SK-N-SH (cell line): Measurements from ENCODE around the gene DENR. TPM values are rescaled to one million over a fixed set of nuclear protein-coding genes. Genes with fewer than 3 reads are reported as not detected.

Source experiments
- CTCF ChIA-PET: fragments of 300-600, 350-600 bp; formaldehyde crosslinking; extraction: SDS; loops from one replicate; lab custom pipeline; 2021; lab: Yijun Ruan, JAX
- POLR2A ChIA-PET: fragments of 350-600 bp; sonication (Branson Sonifier 250); formaldehyde crosslinking; extraction: SDS; loops from one replicate; lab custom pipeline; 2020; ENCODE audit warnings: antibody characterized with exemption, inconsistent platforms; lab: Yijun Ruan, JAX
- DNase-seq: peaks from one replicate; pipeline ENCODE4 v3.0.0; 2012
- H2AFZ ChIP-seq: fragments of 200-600 bp; sonication (generic); 2 replicates; pipeline ENCODE4 v1.8.1; 2016; ENCODE audit warnings: antibody characterized with exemption, mild to moderate bottlenecking, low read depth
- H3F3A ChIP-seq: fragments of 200-600 bp; sonication (generic); replicated peaks from 2 replicates; pipeline ENCODE3; 2016; ENCODE audit warnings: antibody characterized with exemption, mild to moderate bottlenecking; ENCODE audit not compliant: insufficient read depth
- H3K27ac ChIP-seq, 2 experiments: fragments of 200-500 bp in 1 of 2; fragments of 200-600 bp in 1 of 2; sonication (Bioruptor generic) in 1 of 2; sonication (generic), shearing (Covaris generic) in 1 of 2; 2 replicates each; pipeline versions ENCODE4 v1.5.1 to v1.6.1; 2014 to 2016; ENCODE audit warnings: low read depth in 2 of 2, inconsistent platforms in 1 of 2, low read length in 1 of 2, mild to moderate bottlenecking in 1 of 2, mixed read lengths in 1 of 2
- H3K27me3 ChIP-seq: fragments of 200-600 bp; sonication (generic), shearing (Covaris generic); 2 replicates; pipeline ENCODE4 v1.6.1; 2016; ENCODE audit warnings: mixed run types; ENCODE audit not compliant: insufficient read depth
- H3K36me3 ChIP-seq, 2 experiments: fragments of 200-500 bp in 1 of 2; fragments of 200-600 bp in 1 of 2; sonication (Bioruptor generic) in 1 of 2; sonication (generic) in 1 of 2; replicated peaks in 1 of 2; 2 replicates each; pipeline versions ENCODE3 to v1.5.1; 2014 to 2016; ENCODE audit warnings: low read length in 1 of 2, mild to moderate bottlenecking in 1 of 2; ENCODE audit not compliant: insufficient read depth in 2 of 2, control insufficient read depth in 1 of 2
- H3K4me1 ChIP-seq, 2 experiments: fragments of 200-500 bp in 1 of 2; fragments of 200-600 bp in 1 of 2; sonication (Bioruptor generic) in 1 of 2; sonication (generic), shearing (Covaris generic) in 1 of 2; 2 replicates each; pipeline versions ENCODE4 v1.5.1 to v1.6.1; 2014 to 2016; ENCODE audit warnings: low read depth in 1 of 2, low read length in 1 of 2, mixed run types in 1 of 2; ENCODE audit not compliant: insufficient read depth in 2 of 2, control insufficient read depth in 1 of 2
- H3K4me2 ChIP-seq: fragments of 200-600 bp; sonication (generic), shearing (Covaris generic); 2 replicates; pipeline ENCODE4 v1.6.1; 2017; ENCODE audit warnings: mixed run types
- H3K4me3 ChIP-seq, 2 experiments: fragments of 200-500 bp in 1 of 2; fragments of 200-600 bp in 1 of 2; sonication (Bioruptor generic) in 1 of 2; sonication (generic), shearing (Covaris generic) in 1 of 2; 2 replicates each; pipeline versions ENCODE4 v1.5.1 to v1.8.1; 2014 to 2016; ENCODE audit warnings: low read depth in 2 of 2, inconsistent platforms in 1 of 2, low read length in 1 of 2, mild to moderate bottlenecking in 1 of 2, mixed read lengths in 1 of 2, moderate library complexity in 1 of 2
- H3K79me2 ChIP-seq: fragments of 200-600 bp; sonication (generic); 2 replicates; pipeline ENCODE4 v1.8.1; 2017; ENCODE audit warnings: mild to moderate bottlenecking; ENCODE audit not compliant: insufficient read depth
- H3K9ac ChIP-seq: fragments of 200-600 bp; sonication (generic); 2 replicates; pipeline ENCODE4 v1.6.1; 2017; ENCODE audit warnings: mixed run types
- H3K9me2 ChIP-seq: fragments of 200-600 bp; sonication (generic); 2 replicates; pipeline ENCODE4 v1.6.1; 2017; ENCODE audit warnings: mixed run types
- H3K9me3 ChIP-seq: fragments of 200-600 bp; sonication (generic); 2 replicates; pipeline ENCODE4 v1.6.1; 2017; ENCODE audit warnings: mixed run types, mild to moderate bottlenecking, moderate library complexity
- H4K20me1 ChIP-seq: fragments of 200-600 bp; sonication (generic); 2 replicates; pipeline ENCODE4 v1.6.1; 2017; ENCODE audit warnings: mild to moderate bottlenecking, mixed run types; ENCODE audit not compliant: insufficient read depth
- CTCF ChIP-seq: fragments of 200-600 bp; sonication (generic); IDR thresholded peaks from 2 replicates; pipeline ENCODE4 v1.6.1; 2017; ENCODE audit warnings: antibody characterized with exemption, mild to moderate bottlenecking, moderate library complexity
- EP300 ChIP-seq, 2 experiments: IDR thresholded peaks; 2 replicates each; pipeline versions ENCODE4 v1.4.0 to v1.6.1; 2012; ENCODE audit warnings: borderline replicate concordance in 1 of 2, low read depth in 1 of 2, low read length in 1 of 2
- FOXJ3 ChIP-seq: sonication (generic); formaldehyde crosslinking; IDR thresholded peaks from 2 replicates; pipeline ENCODE4 v1.5.1; 2020; ENCODE audit warnings: mild to moderate bottlenecking, missing genetic modification reagents
- GATA2 ChIP-seq: sonication (generic); formaldehyde crosslinking; IDR thresholded peaks from 2 replicates; pipeline ENCODE4 v1.5.0; 2020; ENCODE audit warnings: mild to moderate bottlenecking, missing genetic modification reagents
- MEF2A ChIP-seq: IDR thresholded peaks from 2 replicates; pipeline ENCODE4 v1.4.0; 2012; ENCODE audit warnings: low read depth, borderline replicate concordance
- MXI1 ChIP-seq: IDR thresholded peaks from 2 replicates; pipeline ENCODE4 v1.6.1; 2012; ENCODE audit warnings: mild to moderate bottlenecking, low read depth, low read length, improper control_type of control experiment
- NFIC ChIP-seq: IDR thresholded peaks from 2 replicates; pipeline ENCODE4 v1.4.0; 2012; ENCODE audit warnings: borderline replicate concordance
- PBX3 ChIP-seq: IDR thresholded peaks from 2 replicates; pipeline ENCODE4; 2012
- POLR2AphosphoS5 ChIP-seq: IDR thresholded peaks from 2 replicates; pipeline ENCODE4 v1.6.1; 2012; ENCODE audit warnings: low read depth, low read length
- RCOR1 ChIP-seq: fragments of 150-350 bp; IDR thresholded peaks from 2 replicates; pipeline ENCODE4 v1.6.1; 2017; ENCODE audit warnings: antibody characterized with exemption, low read length
- REST ChIP-seq: IDR thresholded peaks from 2 replicates; pipeline ENCODE4 v1.6.1; 2012; ENCODE audit warnings: mild to moderate bottlenecking, low read depth, low read length, moderate library complexity
- SIN3A ChIP-seq: IDR thresholded peaks from 2 replicates; pipeline ENCODE4 v1.6.1; 2012; ENCODE audit warnings: low read depth, mild to moderate bottlenecking, low read length, moderate library complexity, borderline replicate concordance
- TAF1 ChIP-seq: IDR thresholded peaks from 2 replicates; pipeline ENCODE4 v1.6.1; 2012; ENCODE audit warnings: low read depth, mild to moderate bottlenecking, low read length, moderate library complexity, borderline replicate concordance
- TEAD4 ChIP-seq: IDR thresholded peaks from 2 replicates; pipeline ENCODE4 v1.4.0; 2012; ENCODE audit warnings: mild to moderate bottlenecking, borderline replicate concordance; ENCODE audit not compliant: insufficient read depth
- USF1 ChIP-seq: IDR thresholded peaks from 2 replicates; pipeline ENCODE4 v1.4.0; 2012; ENCODE audit warnings: low read depth, borderline replicate concordance
- YY1 ChIP-seq: IDR thresholded peaks from 2 replicates; pipeline ENCODE4 v1.4.0; 2012; ENCODE audit warnings: low read depth, mild to moderate bottlenecking
- WGBS: methylation state at CpG from one replicate; pipeline ENCODE4 v1.1.6; 2017; ENCODE audit warnings: low lambda C conversion rate; 5-methylcytosine and 5-hydroxymethylcytosine counted together
- polyA plus RNA-seq, 3 experiments: library from polyadenylated mRNA; depleted of rRNA; stranded (reverse); fragments of >200 nt; gene quantifications; 2 replicates each; pipeline ENCODE4 v1.2.3, GENCODE V29; 2012

The DENR gene
- polyA plus RNA-seq, 1 of the 3 experiments (the other 2 are of a cell fraction) = 23.2 TPM

DNA sequence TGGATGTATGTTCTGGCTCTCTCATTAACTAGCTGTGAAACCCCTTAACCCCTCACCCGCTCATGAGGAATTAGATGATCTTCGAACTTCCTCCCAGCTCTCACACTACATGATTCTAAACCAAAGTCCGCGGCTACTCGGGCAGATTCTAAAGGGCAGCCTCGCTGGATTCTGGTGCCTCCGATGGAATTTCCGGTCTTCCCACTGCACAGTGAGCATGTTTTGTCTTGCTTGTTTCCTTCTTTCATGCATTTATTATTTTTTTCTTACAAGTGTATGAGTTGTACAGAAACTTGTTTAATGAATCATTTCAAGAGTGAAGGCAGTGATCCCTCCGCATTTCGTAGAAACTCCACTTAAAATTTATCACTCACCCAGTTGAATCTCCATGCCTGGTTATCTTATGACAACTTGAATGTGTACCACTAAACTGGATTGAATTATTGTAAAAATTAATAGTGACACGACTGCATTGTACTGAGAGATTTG is 31.5 kb upstream of the DENR start:
- no peak for TF ChIP-seq USF1
- no peak for TF ChIP-seq PBX3
- TF ChIP-seq REST = no peak
- no peak for TF ChIP-seq TEAD4
- TF ChIP-seq, all 33 proteins: peak for 0
- Histone ChIP-seq H3K9ac (no peak overlapping the region), H3K36me3 (no peaks in the 10 kb centered on the region), H3K9me3 (no peaks in the 10 kb centered on the region), H3K79me2 (no peaks in the 10 kb centered on the region), H3K9me2 (no peaks in the 10 kb centered on the region), H3K27me3 (no peaks in the 10 kb centered on the region), H4K20me1 (no peaks in the 10 kb centered on the region), H2AFZ (no peak overlapping the region), H3K4me1 (no peaks in the 10 kb centered on the region), H3K27ac (no peak overlapping the region), H3F3A (no peaks in the 10 kb centered on the region), H3K4me2 (no peak overlapping the region), H3K4me3 (no peak overlapping the region)
- ChIA-PET CTCF (no interaction called here), POLR2A (no interaction called here)
- no peak for DNase-seq
- 94% methylated on average over 11 of the region's 11 CpGs for WGBS

DNA sequence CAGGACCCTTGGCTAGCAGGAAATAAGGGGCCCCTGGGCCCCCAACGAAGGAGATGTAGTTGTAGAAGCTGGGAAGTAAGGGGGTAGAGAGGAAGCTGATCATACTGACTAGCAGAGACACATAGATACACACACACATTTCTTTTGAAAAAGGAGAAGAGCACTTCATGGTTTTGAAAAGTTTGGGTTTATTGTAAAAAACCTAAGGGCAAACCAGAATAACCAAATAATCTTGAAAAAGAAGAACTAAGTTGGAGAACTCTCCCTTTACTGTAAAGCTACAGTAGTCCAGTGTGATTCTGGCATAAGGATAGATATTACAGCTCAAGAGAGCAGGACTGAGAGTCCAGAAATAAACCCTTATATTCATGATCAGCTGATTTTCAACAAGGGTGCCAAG is 30.2 kb upstream of the DENR start:
- Histone ChIP-seq H3K36me3 (no peaks in the 10 kb centered on the region), H3K4me1 (no peaks in the 10 kb centered on the region), H3K9me2 (no peaks in the 10 kb centered on the region), H2AFZ (no peak overlapping the region), H3K4me3 (no peak overlapping the region), H3K9ac (no peak overlapping the region), H3K27me3 (no peaks in the 10 kb centered on the region), H3K27ac (no peak overlapping the region), H3K79me2 (no peaks in the 10 kb centered on the region), H4K20me1 (no peaks in the 10 kb centered on the region), H3K9me3 (no peaks in the 10 kb centered on the region), H3K4me2 (no peak overlapping the region), H3F3A (no peaks in the 10 kb centered on the region)
- WGBS = 16% methylated on average over 1 of the region's 1 CpG
- ChIA-PET POLR2A (interaction anchor here (0.6 kb wide), 1 partner anchor 35 kb away, joined by 3 read pairs; no protein-coding TSS in a partner anchor), CTCF (interaction anchor here (0.5 kb wide), 1 partner anchor 31 kb away, joined by 3 read pairs; no protein-coding TSS in a partner anchor)
- DNase-seq = no peak
- no peak for TF ChIP-seq MXI1
- no peak for TF ChIP-seq REST
- no peak for TF ChIP-seq SIN3A
- no peak for TF ChIP-seq CTCF
- no peak for TF ChIP-seq NFIC
- TF ChIP-seq YY1 = no peak
- no peak for TF ChIP-seq RCOR1
- no peak for TF ChIP-seq POLR2AphosphoS5
- no peak for TF ChIP-seq EP300 (IDR thresholded peaks at IDR 0.05; ENCODE audit: borderline replicate concordance in 1 of 2, low read depth in 1 of 2, low read length in 1 of 2)
- TF ChIP-seq TAF1 = no peak
- TF ChIP-seq MEF2A = no peak
- TF ChIP-seq FOXJ3 = no peak
- no peak for TF ChIP-seq GATA2
